Lung (tissue), 12 donors: ENCODE data around the gene ATCAY. TPM values are rescaled to one million over a fixed set of nuclear protein-coding genes. Genes with fewer than 3 reads are reported as not detected.

Experiments
- ATAC-seq: fragments of 200-7000 bp; cut with Tn5 transposase; one replicate; pipeline ENCODE4 v1.9.1; 2020; ENCODE audit warnings: moderate number of reproducible peaks; ENCODE audit not compliant: insufficient read depth, low FRiP score
- DNase-seq, 3 donors: peaks; one replicate each; pipeline ENCODE4 v3.0.0-alpha.2; 2013 to 2017
- H3K27ac ChIP-seq, 2 donors: one replicate each; pipeline ENCODE4 v1.5.1; 2013; ENCODE audit warnings: mild to moderate bottlenecking in 2 of 2, moderate library complexity in 2 of 2, control low read depth in 1 of 2, inconsistent platforms in 1 of 2, low read depth in 1 of 2, low read length in 1 of 2
- H3K27me3 ChIP-seq, 3 donors: one replicate each; pipeline ENCODE4 v1.5.1; 2013; ENCODE audit warnings: low read length in 2 of 3; ENCODE audit not compliant: control insufficient read depth in 3 of 3, insufficient read depth in 3 of 3
- H3K36me3 ChIP-seq, 4 donors: one replicate each; pipeline ENCODE4 v1.5.1; 2013; ENCODE audit warnings: low read length in 4 of 4, mild to moderate bottlenecking in 1 of 4, moderate library complexity in 1 of 4; ENCODE audit not compliant: control insufficient read depth in 4 of 4, insufficient read depth in 4 of 4
- H3K4me1 ChIP-seq, 5 donors: one replicate each; pipeline ENCODE4 v1.5.1; 2013; ENCODE audit warnings: low read length in 5 of 5, mild to moderate bottlenecking in 2 of 5, moderate library complexity in 1 of 5; ENCODE audit not compliant: control insufficient read depth in 5 of 5, insufficient read depth in 5 of 5
- H3K4me3 ChIP-seq: one replicate; pipeline ENCODE4 v1.5.1; 2013; ENCODE audit warnings: mild to moderate bottlenecking, control low read depth, moderate library complexity
- H3K9ac ChIP-seq, 2 donors: one replicate each; pipeline ENCODE4 v1.5.1; 2013; ENCODE audit warnings: low read length in 2 of 2, control low read depth in 1 of 2; ENCODE audit not compliant: insufficient read depth in 1 of 2
- H3K9me3 ChIP-seq, 4 donors: one replicate each; pipeline ENCODE4 v1.5.1; 2013; ENCODE audit warnings: low read length in 3 of 4, mild to moderate bottlenecking in 1 of 4, moderate library complexity in 1 of 4; ENCODE audit not compliant: control insufficient read depth in 4 of 4, insufficient read depth in 3 of 4
- CTCF ChIP-seq: IDR thresholded peaks from 2 replicates; pipeline ENCODE4 v1.5.1; 2012; ENCODE audit warnings: mild to moderate bottlenecking; ENCODE audit errors: control extremely low read depth, extremely low read depth
- WGBS, 2 donors: extraction: QIAGEN DNeasy Blood & Tissue Kit; methylation state at CpG; one replicate each; pipeline ENCODE4 v1.1.7; 2013; 5-methylcytosine and 5-hydroxymethylcytosine counted together
- polyA plus RNA-seq, 2 donors: library from polyadenylated mRNA; stranded (reverse); fragments of 200-250 nt; gene quantifications; one replicate each; pipeline ENCODE4 v1.2.1, GENCODE V29; 2013
- total RNA-seq, 2 donors: library from RNA; depleted of rRNA in 1 of 2; stranded (reverse); fragments of >200 nt in 1 of 2; gene quantifications; one replicate each; pipeline ENCODE4 v1.2.1, GENCODE V29; 2014 to 2021
- donor health status: control.
- donor health status: control.
- donor health status: Bipolar disorder and iron deficiency.
- donor health status: healthy.
- donor health status: DM: yes; HTN: yes; CAD: no.

ATCAY gene
- total and polyA plus RNA-seq, 4 donors: under 0.01 to 0.09 TPM; not detected in 2

GRCh38 chr19:3851254-3852176, 29.0 kb upstream of the ATCAY start:
- 92 to 94% methylated on average over 11 of the region's 11 CpGs for WGBS, 2 donors
- no peak overlapping the region for H3K9ac ChIP-seq
- ATAC-seq (no peak), DNase-seq (no peak)
- H3K9me3 ChIP-seq: peaks cover 0 to 34% (median 3%) of the 10 kb centered on the region in 4 donors
- H3K27me3 ChIP-seq: no peaks in the 10 kb centered on the region
- no peak for TF ChIP-seq CTCF
- H3K4me3 ChIP-seq: no peak overlapping the region
- no peaks in the 10 kb centered on the region for H3K4me1 ChIP-seq
- no peaks in the 10 kb centered on the region for H3K36me3 ChIP-seq
- no peak overlapping the region for H3K27ac ChIP-seq

GRCh38 chr19:3852177-3852511, 28.3 kb upstream of the ATCAY start:
- peaks cover 0 to 31% (median 3%) of the 10 kb centered on the region in 4 donors for H3K9me3 ChIP-seq
- no peak overlapping the region for H3K27ac ChIP-seq
- 94 to 100% methylated on average over 1 of the region's 1 CpG for WGBS, 2 donors

GRCh38 chr19:3852614-3853254, 27.8 kb upstream of the ATCAY start:
- WGBS, 2 donors: 80 to 81% methylated on average over 4 of the region's 4 CpGs
- Histone ChIP-seq H3K27ac (no peak overlapping the region), H3K9me3 (peaks cover 0 to 31% (median 3%) of the 10 kb centered on the region in 4 donors), H3K36me3 (no peaks in the 10 kb centered on the region), H3K4me3 (no peak overlapping the region), H3K4me1 (no peaks in the 10 kb centered on the region), H3K9ac (no peak overlapping the region), H3K27me3 (no peaks in the 10 kb centered on the region)
- TF ChIP-seq CTCF: no peak
- ATAC-seq (no peak), DNase-seq (no peak)

More at GRCh38 chr19:3852177-3852511, 28.3 kb upstream of the ATCAY start:
- no peaks in the 10 kb centered on the region for H3K36me3 ChIP-seq
- no peak for DNase-seq
- no peak overlapping the region for H3K4me3 ChIP-seq
- TF ChIP-seq CTCF: no peak
- no peaks in the 10 kb centered on the region for H3K27me3 ChIP-seq
- H3K4me1 ChIP-seq: no peaks in the 10 kb centered on the region
- no peak for ATAC-seq
- H3K9ac ChIP-seq: no peak overlapping the region
